Bronchial epithelial cell (primary cell): ENCODE measurements around the gene MALT1. TPM values are rescaled to one million over a fixed set of nuclear protein-coding genes. Genes with fewer than 3 reads are reported as not detected.
"Not testable (repeated sequence)": the region's sequence is repeated elsewhere in the genome, so short reads cannot be mapped to it uniquely, and the experiment has no call there.

Source experiments
- DNase-seq: peaks from one replicate; pipeline ENCODE4 v3.0.0-alpha.2; 2010; ENCODE audit warnings: low read depth
- FAIRE-seq: peaks from 2 replicates; lab custom pipeline; 2011; peaks lifted over from hg19 to GRCh38; lab: Jason Lieb, UNC
- H3K27me3 ChIP-seq: 2 replicates; pipeline ENCODE4 v1.5.1; 2011; ENCODE audit warnings: low read length; ENCODE audit not compliant: control insufficient read depth, insufficient read depth
- H3K36me3 ChIP-seq: 2 replicates; pipeline ENCODE4 v1.5.1; 2011; ENCODE audit warnings: low read length; ENCODE audit not compliant: control insufficient read depth, insufficient read depth
- H3K4me3 ChIP-seq: 2 replicates; pipeline ENCODE4 v1.5.1; 2011; ENCODE audit warnings: mild to moderate bottlenecking, low read depth, low read length, control low read depth
- CTCF ChIP-seq: IDR thresholded peaks from 2 replicates; pipeline ENCODE4 v1.5.1; 2011; ENCODE audit warnings: mild to moderate bottlenecking, moderate library complexity, low read length, control low read depth, inconsistent platforms; ENCODE audit not compliant: insufficient read depth, severe bottlenecking
- total RNA-seq: library from RNA; depleted of rRNA; stranded (reverse); fragments of >200 nt; gene quantifications from 2 replicates; pipeline ENCODE4 v1.2.1, GENCODE V29; 2014

MALT1 gene
- total RNA-seq, 1 donor from 2014 or later = 62.4 TPM

GRCh38 chr18:58754544-58755068 lies 83.3 kb downstream of the MALT1 start:
- no peak for FAIRE-seq
- DNase-seq = no peak
- Histone ChIP-seq H3K36me3 (no peaks in the 10 kb centered on the region), H3K27me3 (no peaks in the 10 kb centered on the region), H3K4me3 (no peak overlapping the region)
- TF ChIP-seq CTCF = no peak

GRCh38 chr18:58755304-58756010 lies 84.2 kb downstream of the MALT1 start:
- no peak for TF ChIP-seq CTCF
- FAIRE-seq = peak; percentile 68

GRCh38 chr18:58756148-58756547 lies 84.9 kb downstream of the MALT1 start:
- Histone ChIP-seq H3K36me3 (no peaks in the 10 kb centered on the region), H3K4me3 (no peak overlapping the region), H3K27me3 (peaks cover 2% of the 10 kb centered on the region)
- TF ChIP-seq CTCF = no peak
- DNase-seq (no peak), FAIRE-seq (peak; percentile 97)

More at GRCh38 chr18:58755304-58756010, 84.2 kb downstream of the MALT1 start:
- Histone ChIP-seq H3K36me3 (no peaks in the 10 kb centered on the region), H3K4me3 (no peak overlapping the region), H3K27me3 (peaks cover 2% of the 10 kb centered on the region)
- DNase-seq = peak; percentile 62

GRCh38 chr18:58756596-58757240 lies 85.5 kb downstream of the MALT1 start:
- Histone ChIP-seq H3K4me3 (no peak overlapping the region), H3K27me3 (peaks cover 2% of the 10 kb centered on the region), H3K36me3 (no peaks in the 10 kb centered on the region)
- FAIRE-seq = peak; percentile 13
- TF ChIP-seq CTCF = no peak
- no peak for DNase-seq

- not testable (repeated sequence) for H3K36me3 ChIP-seq, H3K27me3 ChIP-seq, FAIRE-seq, H3K4me3 ChIP-seq, DNase-seq
These were observed 86.1 kb downstream of the MALT1 start for GRCh38 chr18:58757351-58757750.

GRCh38 chr18:58758046-58758445 lies 86.8 kb downstream of the MALT1 start:
- no peak for TF ChIP-seq CTCF
- FAIRE-seq = no peak
- Histone ChIP-seq H3K36me3 (no peaks in the 10 kb centered on the region), H3K4me3 (no peak overlapping the region), H3K27me3 (peaks cover 2% of the 10 kb centered on the region)
- DNase-seq = no peak
